Mesothelial cell of epicardium (in vitro differentiated cells): ENCODE data around the gene DNAJB6. TPM values are rescaled to one million over a fixed set of nuclear protein-coding genes. Genes with fewer than 3 reads are reported as not detected.

Experiments
- DNase-seq, 2 experiments: peaks; one replicate each; pipeline ENCODE4 v3.0.0; 2021; ENCODE audit warnings: low spot score in 2 of 2; ENCODE audit not compliant: unreplicated experiment in 2 of 2
- H3K27ac Mint-ChIP-seq: 2 replicates; pipeline ENCODE4 v1.8.0; 2021; ENCODE audit warnings: mixed read lengths
- H3K27me3 Mint-ChIP-seq: 2 replicates; pipeline ENCODE4 v1.8.0; 2021; ENCODE audit warnings: low read depth, mixed read lengths
- H3K36me3 Mint-ChIP-seq: 2 replicates; pipeline ENCODE4 v1.8.0; 2021; ENCODE audit warnings: mixed read lengths
- H3K4me1 Mint-ChIP-seq: 2 replicates; pipeline ENCODE4 v1.8.0; 2021; ENCODE audit warnings: mixed read lengths
- H3K4me3 Mint-ChIP-seq: 2 replicates; pipeline ENCODE4 v1.8.0; 2021; ENCODE audit warnings: mild to moderate bottlenecking, moderate library complexity, mixed read lengths
- H3K9me3 Mint-ChIP-seq: 2 replicates; pipeline ENCODE4 v1.8.0; 2021; ENCODE audit warnings: mixed read lengths
- CTCF ChIP-seq: fragments of 200-600 bp; sonication (generic); IDR thresholded peaks from one replicate; pipeline ENCODE4 v1.5.0; 2021; ENCODE audit warnings: antibody characterized with exemption; ENCODE audit not compliant: unreplicated experiment
- total RNA-seq: library from RNA; stranded (reverse); gene quantifications from 3 replicates; pipeline ENCODE4 v1.2.1, GENCODE V29; 2021

DNAJB6 gene
- total RNA-seq, 1 donor from 2014 or later = 115 TPM

- peaks cover 5% of the 10 kb centered on the region for H3K4me1 Mint-ChIP-seq
- DNase-seq = no peak
- H3K9me3 Mint-ChIP-seq = no peaks in the 10 kb centered on the region
- TF ChIP-seq CTCF = no peak
- H3K36me3 Mint-ChIP-seq = peaks cover 20% of the 10 kb centered on the region
- peak overlapping the region; percentile 60 for H3K27ac Mint-ChIP-seq
- H3K4me3 Mint-ChIP-seq = no peak overlapping the region
- H3K27me3 Mint-ChIP-seq = no peaks in the 10 kb centered on the region
Measured at GRCh38 chr7:157375410-157375809, 38.6 kb downstream of the DNAJB6 start.

GRCh38 chr7:157377436-157378124 lies 40.8 kb downstream of the DNAJB6 start:
- Mint-ChIP-seq H3K4me1 (peaks cover 5% of the 10 kb centered on the region), H3K27ac (no peak overlapping the region), H3K36me3 (peaks cover 19% of the 10 kb centered on the region), H3K4me3 (no peak overlapping the region), H3K27me3 (no peaks in the 10 kb centered on the region), H3K9me3 (no peaks in the 10 kb centered on the region)
- DNase-seq = no peak
- TF ChIP-seq CTCF = no peak

GRCh38 chr7:157378390-157378789 lies 41.6 kb downstream of the DNAJB6 start:
- TF ChIP-seq CTCF = no peak
- Mint-ChIP-seq H3K4me3 (no peak overlapping the region), H3K27ac (no peak overlapping the region), H3K9me3 (no peaks in the 10 kb centered on the region), H3K36me3 (peaks cover 17% of the 10 kb centered on the region), H3K27me3 (no peaks in the 10 kb centered on the region), H3K4me1 (peaks cover 5% of the 10 kb centered on the region)
- DNase-seq = no peak

GRCh38 chr7:157379493-157379892 lies 42.7 kb downstream of the DNAJB6 start:
- no peaks in the 10 kb centered on the region for H3K9me3 Mint-ChIP-seq
- TF ChIP-seq CTCF = no peak
- no peak for DNase-seq
- H3K36me3 Mint-ChIP-seq = peaks cover 13% of the 10 kb centered on the region
- no peak overlapping the region for H3K27ac Mint-ChIP-seq
- peaks cover 5% of the 10 kb centered on the region for H3K4me1 Mint-ChIP-seq
- no peaks in the 10 kb centered on the region for H3K27me3 Mint-ChIP-seq
- no peak overlapping the region for H3K4me3 Mint-ChIP-seq

GRCh38 chr7:157380416-157380815 lies 43.6 kb downstream of the DNAJB6 start:
- Mint-ChIP-seq H3K4me3 (no peak overlapping the region), H3K27me3 (no peaks in the 10 kb centered on the region), H3K9me3 (no peaks in the 10 kb centered on the region), H3K4me1 (peaks cover 5% of the 10 kb centered on the region), H3K27ac (no peak overlapping the region), H3K36me3 (peaks cover 17% of the 10 kb centered on the region)
- no peak for TF ChIP-seq CTCF
- DNase-seq = no peak

GRCh38 chr7:157383868-157384267 lies 47.1 kb downstream of the DNAJB6 start:
- H3K36me3 Mint-ChIP-seq = peaks cover 18% of the 10 kb centered on the region
- H3K27me3 Mint-ChIP-seq = no peaks in the 10 kb centered on the region
- no peak overlapping the region for H3K4me3 Mint-ChIP-seq
- H3K9me3 Mint-ChIP-seq = no peaks in the 10 kb centered on the region
- no peak for TF ChIP-seq CTCF
- no peak for DNase-seq
- H3K4me1 Mint-ChIP-seq = peaks cover 3% of the 10 kb centered on the region
- no peak overlapping the region for H3K27ac Mint-ChIP-seq
